Rectal smooth muscle tissue (tissue), 1 donor: Measurements from ENCODE around the gene LORICRIN.
A peak's percentile ranks its signal among the peaks of the same experiment; 100 is the strongest.

Experiments
- H3K27ac ChIP-seq: one replicate; pipeline ENCODE4 v1.7.0; 2013; ENCODE audit warnings: low read depth, low read length, inconsistent platforms
- H3K27me3 ChIP-seq: one replicate; pipeline ENCODE4 v1.7.0; 2013; ENCODE audit warnings: low read length; ENCODE audit not compliant: control insufficient read depth, insufficient read depth
- H3K36me3 ChIP-seq: one replicate; pipeline ENCODE4 v1.7.0; 2013; ENCODE audit warnings: low read length; ENCODE audit not compliant: control insufficient read depth, insufficient read depth
- H3K4me1 ChIP-seq: one replicate; pipeline ENCODE4 v1.7.0; 2013; ENCODE audit warnings: low read length; ENCODE audit not compliant: control insufficient read depth, insufficient read depth
- H3K4me3 ChIP-seq: one replicate; pipeline ENCODE4 v1.7.0; 2013; ENCODE audit warnings: low read length
- H3K9ac ChIP-seq: one replicate; pipeline ENCODE4 v1.7.0; 2013; ENCODE audit warnings: low read length

LORICRIN gene

DNA sequence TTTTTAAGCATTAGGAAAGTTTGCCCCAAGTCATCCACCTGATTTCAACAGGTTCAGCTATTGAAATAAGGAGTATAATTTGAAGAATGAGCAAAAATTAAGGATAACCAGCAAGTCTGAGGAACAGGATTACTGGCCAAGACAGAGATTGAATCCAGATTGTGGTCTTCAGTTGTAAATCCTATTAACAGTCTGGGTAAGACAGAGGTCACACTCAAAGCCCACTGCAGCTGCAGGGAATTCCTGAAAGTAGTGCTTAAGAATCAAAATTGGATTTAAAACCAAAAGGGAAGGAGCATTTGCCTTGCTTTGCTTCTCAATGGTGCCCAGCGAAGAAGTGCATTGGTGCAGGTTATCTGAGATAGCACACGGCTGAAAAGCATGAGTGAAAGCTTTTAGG is 6.4 kb upstream of the LORICRIN start:
- H3K4me3 ChIP-seq, result no peak overlapping the region
- no peaks in the 10 kb centered on the region for H3K27me3 ChIP-seq
- no peak overlapping the region for H3K9ac ChIP-seq
- H3K36me3 ChIP-seq, result no peaks in the 10 kb centered on the region
- no peaks in the 10 kb centered on the region for H3K4me1 ChIP-seq
- no peak overlapping the region for H3K27ac ChIP-seq

DNA sequence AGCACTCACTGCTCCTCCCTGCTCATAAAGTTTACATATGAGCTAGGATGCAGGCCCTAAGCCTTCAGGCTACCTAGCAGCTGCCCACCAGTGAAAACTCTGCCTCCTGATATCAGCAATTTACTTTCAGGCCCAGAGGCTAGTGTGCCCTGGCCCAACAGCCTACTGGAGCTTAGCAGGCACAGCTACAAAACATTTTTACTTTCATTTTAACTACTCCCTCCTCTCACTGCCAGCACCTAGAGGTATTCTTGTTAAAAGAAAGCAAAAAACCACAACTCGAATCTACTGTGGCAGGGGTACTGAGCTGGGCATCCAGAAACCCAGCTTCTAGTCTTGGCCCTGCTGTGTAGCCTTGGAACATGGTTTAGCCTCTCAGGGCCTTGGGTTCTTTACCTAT is 5.8 kb upstream of the LORICRIN start:
- H3K27me3 ChIP-seq, result no peaks in the 10 kb centered on the region
- H3K9ac ChIP-seq, result no peak overlapping the region
- no peaks in the 10 kb centered on the region for H3K4me1 ChIP-seq
- no peaks in the 10 kb centered on the region for H3K36me3 ChIP-seq
- no peak overlapping the region for H3K4me3 ChIP-seq
- H3K27ac ChIP-seq, result no peak overlapping the region

DNA sequence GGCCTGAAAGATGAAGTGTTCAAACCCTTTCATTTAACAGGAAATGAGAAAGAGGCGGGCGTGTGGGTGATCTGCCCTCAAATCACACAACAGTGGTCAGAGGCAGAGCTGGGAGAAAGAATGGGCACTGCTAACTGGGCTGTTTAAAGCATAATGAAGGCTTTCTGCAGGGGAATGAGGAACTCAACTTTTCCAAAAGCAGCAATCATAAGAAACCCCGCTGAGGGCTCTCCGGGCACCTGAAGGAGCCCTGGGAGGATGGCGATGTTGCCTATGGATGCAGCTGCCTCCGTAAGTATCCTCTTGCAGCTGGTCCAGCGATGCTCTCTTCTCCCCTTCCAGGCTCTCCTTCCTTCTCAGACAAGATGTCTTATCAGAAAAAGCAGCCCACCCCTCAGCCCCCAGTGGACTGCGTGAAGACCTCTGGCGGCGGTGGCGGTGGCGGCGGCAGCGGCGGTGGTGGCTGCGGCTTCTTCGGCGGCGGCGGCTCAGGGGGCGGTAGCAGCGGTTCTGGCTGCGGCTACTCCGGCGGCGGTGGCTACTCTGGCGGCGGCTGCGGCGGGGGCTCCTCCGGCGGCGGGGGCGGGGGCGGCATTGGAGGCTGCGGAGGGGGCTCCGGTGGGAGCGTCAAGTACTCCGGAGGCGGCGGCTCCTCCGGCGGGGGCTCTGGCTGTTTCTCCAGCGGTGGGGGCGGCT is 1.2 kb downstream of the LORICRIN start:
- no peak overlapping the region for H3K27ac ChIP-seq
- H3K27me3 ChIP-seq, result peaks cover 10% of the 10 kb centered on the region
- H3K4me1 ChIP-seq, result peaks cover 4% of the 10 kb centered on the region
- H3K36me3 ChIP-seq, result no peaks in the 10 kb centered on the region
- H3K4me3 ChIP-seq, result peak overlapping the region; percentile 15
- H3K9ac ChIP-seq, result no peak overlapping the region

DNA sequence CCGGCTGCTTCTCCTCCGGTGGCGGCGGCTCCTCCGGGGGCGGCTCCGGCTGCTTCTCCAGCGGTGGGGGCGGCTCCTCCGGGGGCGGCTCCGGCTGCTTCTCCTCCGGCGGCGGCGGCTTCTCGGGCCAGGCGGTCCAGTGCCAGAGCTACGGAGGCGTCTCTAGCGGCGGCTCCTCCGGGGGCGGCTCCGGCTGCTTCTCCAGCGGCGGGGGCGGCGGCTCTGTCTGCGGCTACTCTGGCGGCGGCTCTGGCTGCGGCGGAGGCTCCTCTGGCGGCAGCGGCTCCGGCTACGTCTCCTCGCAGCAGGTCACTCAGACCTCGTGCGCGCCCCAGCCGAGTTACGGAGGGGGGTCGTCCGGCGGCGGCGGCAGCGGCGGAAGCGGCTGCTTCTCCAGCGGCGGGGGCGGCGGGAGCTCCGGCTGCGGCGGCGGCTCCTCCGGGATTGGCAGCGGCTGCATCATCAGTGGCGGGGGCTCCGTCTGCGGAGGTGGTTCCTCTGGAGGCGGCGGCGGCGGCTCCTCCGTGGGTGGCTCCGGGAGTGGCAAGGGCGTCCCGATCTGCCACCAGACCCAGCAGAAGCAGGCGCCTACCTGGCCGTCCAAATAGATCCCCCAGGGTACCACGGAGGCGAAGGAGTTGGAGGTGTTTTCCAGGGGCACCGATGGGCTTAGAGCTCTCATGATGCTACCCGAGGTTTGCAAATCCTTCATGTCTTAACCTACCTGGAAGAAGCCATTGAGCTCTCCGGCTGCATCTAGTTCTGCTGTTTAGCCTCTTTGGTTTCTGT is 2.0 kb downstream of the LORICRIN start:
- H3K4me1 ChIP-seq, result peaks cover 4% of the 10 kb centered on the region
- peaks cover 10% of the 10 kb centered on the region for H3K27me3 ChIP-seq
- no peaks in the 10 kb centered on the region for H3K36me3 ChIP-seq
- no peak overlapping the region for H3K27ac ChIP-seq
- peak overlapping the region; percentile 3 for H3K4me3 ChIP-seq
- no peak overlapping the region for H3K9ac ChIP-seq

DNA sequence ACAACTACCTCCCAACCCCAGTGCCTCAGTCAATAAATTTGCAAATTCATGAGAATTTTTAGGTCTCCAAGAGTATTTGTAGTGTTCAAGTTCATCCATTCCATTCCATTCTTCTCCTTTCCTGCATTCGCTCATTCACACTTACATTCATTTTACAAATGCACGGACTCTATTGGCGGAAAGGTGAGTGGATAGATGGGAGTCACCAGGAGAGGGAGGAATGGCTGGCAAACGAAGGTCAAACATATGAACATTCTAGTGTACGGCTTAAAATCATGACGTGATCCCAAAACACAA is 2.5 kb downstream of the LORICRIN start:
- Histone ChIP-seq H3K27me3 (peaks cover 10% of the 10 kb centered on the region), H3K36me3 (no peaks in the 10 kb centered on the region), H3K4me3 (peak overlapping the region; percentile 3), H3K4me1 (peaks cover 4% of the 10 kb centered on the region), H3K9ac (no peak overlapping the region), H3K27ac (no peak overlapping the region)

DNA sequence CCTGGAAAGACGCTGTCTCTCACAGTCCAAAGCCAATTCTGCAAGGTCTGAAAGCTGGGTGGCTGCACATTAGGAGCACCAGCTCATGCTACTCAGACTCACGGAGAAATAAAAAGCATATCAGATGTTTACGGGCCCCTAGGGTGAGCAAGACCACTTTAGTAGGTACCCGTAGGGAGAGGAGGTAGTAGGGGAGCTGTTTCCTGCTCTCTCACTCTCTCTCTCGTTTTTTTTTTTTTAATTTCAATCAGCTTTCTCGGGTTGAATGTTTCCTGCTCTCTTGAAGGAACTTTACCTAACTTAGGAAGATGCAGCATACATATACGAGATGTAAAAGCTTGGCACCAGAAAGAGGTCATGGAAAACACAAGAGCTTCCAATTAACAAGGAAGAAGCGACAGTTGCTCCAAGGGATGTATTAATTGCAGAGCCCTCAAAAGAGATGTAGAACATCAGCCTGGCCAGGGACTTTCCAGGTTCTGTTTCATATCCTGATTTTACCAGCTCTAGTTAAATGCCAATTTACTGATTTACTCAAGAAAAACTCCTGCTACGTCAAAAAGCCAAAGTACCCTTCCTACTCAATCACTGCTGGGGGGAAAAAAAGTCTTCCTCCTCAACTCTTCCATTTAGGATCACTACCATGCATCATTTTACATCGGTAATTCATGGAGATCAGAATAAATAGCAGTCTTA is 3.1 kb downstream of the LORICRIN start:
- Histone ChIP-seq H3K4me1 (peaks cover 4% of the 10 kb centered on the region), H3K4me3 (peak overlapping the region; percentile 3), H3K27me3 (peaks cover 10% of the 10 kb centered on the region), H3K9ac (no peak overlapping the region), H3K27ac (no peak overlapping the region), H3K36me3 (no peaks in the 10 kb centered on the region)

DNA sequence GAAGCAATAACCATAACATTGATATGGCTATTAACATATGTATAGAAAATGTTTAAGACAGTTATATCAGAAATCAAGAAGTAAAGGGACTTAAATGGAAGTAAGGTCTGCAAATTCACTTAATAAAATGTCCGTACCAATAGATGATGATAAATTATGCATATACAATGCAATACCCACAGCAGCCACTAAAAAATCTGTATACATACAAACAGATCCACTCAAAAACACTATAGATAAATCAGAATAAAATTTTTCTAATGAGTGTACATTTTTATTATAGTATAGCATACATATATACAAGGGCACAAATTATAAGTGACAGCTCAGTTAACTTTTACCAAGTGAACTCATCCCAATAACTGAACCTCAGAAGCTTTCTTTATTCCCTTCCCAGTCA is 6.0 kb downstream of the LORICRIN start:
- H3K27ac ChIP-seq, result no peak overlapping the region
- H3K27me3 ChIP-seq, result peaks cover 10% of the 10 kb centered on the region
- H3K9ac ChIP-seq, result no peak overlapping the region
- no peaks in the 10 kb centered on the region for H3K36me3 ChIP-seq
- peaks cover 4% of the 10 kb centered on the region for H3K4me1 ChIP-seq
- H3K4me3 ChIP-seq, result no peak overlapping the region

DNA sequence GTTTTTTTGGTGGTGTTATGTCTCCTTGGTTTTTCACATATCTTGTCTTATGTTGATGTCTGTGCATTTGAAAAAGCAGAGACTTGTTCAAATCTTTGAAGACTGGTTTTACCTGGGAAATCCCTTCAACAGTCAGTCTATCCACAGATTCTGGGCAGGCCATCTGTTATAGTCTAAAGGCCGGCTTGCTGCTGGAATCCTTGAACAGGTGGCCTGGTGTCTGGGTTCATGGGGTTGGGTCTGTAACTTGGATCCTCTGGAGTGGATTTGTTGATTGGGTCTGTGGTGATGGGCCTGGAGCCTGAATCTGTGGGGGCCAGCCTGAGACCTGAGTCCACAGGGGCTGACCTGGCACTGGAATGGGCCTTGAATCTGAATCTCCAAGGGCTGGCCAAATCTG is 12.2 kb downstream of the LORICRIN start:
- no peaks in the 10 kb centered on the region for H3K4me1 ChIP-seq
- H3K27me3 ChIP-seq, result no peaks in the 10 kb centered on the region
- H3K36me3 ChIP-seq, result no peaks in the 10 kb centered on the region
- no peak overlapping the region for H3K9ac ChIP-seq
- no peak overlapping the region for H3K27ac ChIP-seq
- H3K4me3 ChIP-seq, result no peak overlapping the region

DNA sequence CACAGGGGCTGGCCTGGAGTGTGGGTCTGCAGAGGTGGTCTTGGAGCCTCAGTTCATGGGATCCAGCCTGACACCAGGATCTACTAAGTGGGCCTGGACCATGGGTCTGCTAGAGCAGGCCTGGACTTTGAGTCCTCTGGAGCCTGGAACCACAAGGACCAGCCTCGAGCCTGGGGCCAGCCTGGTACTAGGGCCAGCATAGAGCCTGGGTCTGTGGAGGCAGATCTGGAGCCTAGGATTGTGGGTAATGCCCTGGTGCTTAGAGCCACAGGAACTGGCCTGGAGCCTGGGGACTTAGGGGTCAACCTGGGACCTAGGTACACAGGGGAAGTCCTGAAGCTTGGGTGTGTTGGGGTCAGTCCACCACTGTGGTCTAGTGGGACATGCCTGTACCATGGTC is 12.7 kb downstream of the LORICRIN start:
- Histone ChIP-seq H3K4me1 (no peaks in the 10 kb centered on the region), H3K27me3 (no peaks in the 10 kb centered on the region), H3K36me3 (no peaks in the 10 kb centered on the region), H3K4me3 (no peak overlapping the region), H3K27ac (no peak overlapping the region), H3K9ac (no peak overlapping the region)

DNA sequence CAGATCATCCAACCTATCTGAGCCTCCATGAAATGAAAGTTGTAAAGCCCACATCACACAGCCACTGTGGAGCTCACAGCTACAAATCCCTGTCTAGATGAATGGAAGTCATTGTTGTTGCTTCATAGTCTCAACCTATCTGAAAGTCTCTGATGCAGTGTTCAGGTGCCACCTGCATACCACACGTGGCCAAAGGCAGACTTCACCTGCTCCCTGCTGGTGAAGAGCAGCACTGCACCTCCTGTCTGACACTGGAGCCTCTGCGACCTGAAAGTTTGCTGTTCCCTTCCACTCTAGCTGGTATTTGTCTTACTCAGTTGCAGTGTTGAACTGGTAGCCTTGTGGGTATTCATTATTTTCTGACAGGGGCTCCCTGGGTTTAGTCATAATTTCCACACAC is 18.4 kb downstream of the LORICRIN start:
- Histone ChIP-seq H3K36me3 (no peaks in the 10 kb centered on the region), H3K9ac (no peak overlapping the region), H3K4me1 (no peaks in the 10 kb centered on the region), H3K27ac (no peak overlapping the region), H3K4me3 (no peak overlapping the region), H3K27me3 (no peaks in the 10 kb centered on the region)

DNA sequence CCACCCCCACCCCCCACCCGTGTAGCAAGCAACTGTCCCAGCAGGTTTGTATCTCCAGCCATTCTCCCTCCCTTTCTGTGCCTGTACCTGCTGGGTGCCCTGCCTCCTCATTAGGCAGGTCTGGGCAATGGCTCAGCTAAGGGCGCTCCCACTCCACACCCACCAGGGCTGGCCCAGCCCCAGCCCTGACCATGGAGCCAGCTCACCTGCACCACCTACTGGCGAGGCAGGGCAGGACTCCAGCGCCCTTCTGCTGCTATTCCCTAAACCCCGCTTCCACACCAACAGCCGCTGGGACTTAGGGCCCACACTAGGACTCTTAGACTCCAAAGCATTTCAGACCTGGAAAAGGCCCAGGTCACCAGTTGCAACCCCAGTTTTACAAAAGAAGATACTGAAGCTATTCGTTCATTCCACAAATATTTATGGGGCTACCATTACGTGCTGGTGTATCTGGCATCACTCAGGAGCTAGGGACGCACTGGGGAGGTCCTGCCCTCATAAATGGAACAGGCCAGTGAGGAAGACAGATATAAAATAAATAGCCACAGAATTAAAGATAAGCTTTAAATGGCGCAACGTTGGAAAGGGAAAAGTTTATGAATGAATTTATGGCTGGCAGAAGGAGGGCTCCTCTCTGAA is 29.3 kb downstream of the LORICRIN start:
- Histone ChIP-seq H3K27me3 (peaks cover 1% of the 10 kb centered on the region), H3K4me1 (no peaks in the 10 kb centered on the region), H3K9ac (no peak overlapping the region), H3K27ac (no peak overlapping the region), H3K36me3 (no peaks in the 10 kb centered on the region), H3K4me3 (no peak overlapping the region)

DNA sequence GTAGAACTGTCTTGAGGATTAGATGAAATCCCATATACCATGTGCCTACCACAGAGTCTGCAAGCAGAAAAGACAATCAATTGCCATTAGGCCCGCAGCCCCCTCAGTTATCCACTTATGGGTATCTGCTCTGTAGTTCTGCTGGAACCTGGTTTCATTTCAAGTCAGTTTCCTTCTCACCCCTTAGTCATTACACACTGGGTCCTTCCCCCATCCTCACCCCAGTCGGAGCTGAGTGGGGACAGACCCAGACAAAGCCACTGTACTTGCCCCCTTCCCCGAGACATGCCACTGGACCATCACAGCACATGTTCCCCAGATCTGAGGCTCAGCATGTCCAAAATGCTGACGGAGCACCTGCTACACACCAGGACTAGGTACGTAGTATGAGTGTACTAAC is 32.0 kb downstream of the LORICRIN start:
- H3K27me3 ChIP-seq, result peaks cover 1% of the 10 kb centered on the region
- H3K4me3 ChIP-seq, result no peak overlapping the region
- H3K36me3 ChIP-seq, result no peaks in the 10 kb centered on the region
- no peaks in the 10 kb centered on the region for H3K4me1 ChIP-seq
- H3K27ac ChIP-seq, result no peak overlapping the region
- H3K9ac ChIP-seq, result no peak overlapping the region
